GM20431 (cell line): ENCODE results near the gene ATAD3C.
"Not testable (repeated sequence)": the region's sequence is repeated elsewhere in the genome, so short reads cannot be mapped to it uniquely, and the experiment has no call there.

Source experiments
- in situ Hi-C: fragments of 300-500 bp; cut with MseI, MboI; formaldehyde crosslinking; loops from one replicate; pipeline ENCODE4 v1.15.0; 2020; ENCODE audit warnings: low sequenced_read_pairs; ENCODE audit not compliant: unreplicated experiment

The ATAD3C gene

GRCh38 chr1:1468196-1468985 is 18.9 kb downstream of the ATAD3C start:
- in situ Hi-C loops, result not testable (repeated sequence)

- in situ Hi-C loops, result no loop called here
Measured at GRCh38 chr1:1470626-1471388, 21.3 kb downstream of the ATAD3C start.

- in situ Hi-C loops, result no loop called here
Measured at GRCh38 chr1:1471389-1472052, 22.0 kb downstream of the ATAD3C start, which contains the start of gene ATAD3B. Gene ATAD3B (plus strand): TSS chr1:1471765. CDS start chr1:1471885, 120 bp downstream.

- in situ Hi-C loops, result not testable (repeated sequence)
Measured at GRCh38 chr1:1472053-1472876, 22.8 kb downstream of the ATAD3C start.

GRCh38 chr1:1476011-1476410 is 26.5 kb downstream of the ATAD3C start:
- in situ Hi-C loops, result not testable (repeated sequence)

- in situ Hi-C loops, result no loop called here
Measured at GRCh38 chr1:1477206-1477605, 27.7 kb downstream of the ATAD3C start.

GRCh38 chr1:1479547-1480487 is 30.3 kb downstream of the ATAD3C start:
- in situ Hi-C loops, result no loop called here

- in situ Hi-C loops, result not testable (repeated sequence)
Measured at GRCh38 chr1:1480488-1480867, 31.0 kb downstream of the ATAD3C start.

- in situ Hi-C loops, result not testable (repeated sequence)
Measured at GRCh38 chr1:1481811-1482210, 32.3 kb downstream of the ATAD3C start.

GRCh38 chr1:1482856-1483255 is 33.4 kb downstream of the ATAD3C start:
- in situ Hi-C loops, result no loop called here

GRCh38 chr1:1483714-1484113 is 34.2 kb downstream of the ATAD3C start:
- in situ Hi-C loops, result no loop called here

GRCh38 chr1:1484976-1485750 is 35.7 kb downstream of the ATAD3C start:
- in situ Hi-C loops, result not testable (repeated sequence)

- in situ Hi-C loops, result not testable (repeated sequence)
Measured at GRCh38 chr1:1485755-1486317, 36.3 kb downstream of the ATAD3C start.

- in situ Hi-C loops, result no loop called here
Measured at GRCh38 chr1:1487701-1488100, 38.2 kb downstream of the ATAD3C start.

GRCh38 chr1:1489231-1489630 is 39.7 kb downstream of the ATAD3C start:
- in situ Hi-C loops, result no loop called here

GRCh38 chr1:1489861-1490260 is 40.4 kb downstream of the ATAD3C start:
- in situ Hi-C loops, result no loop called here

- in situ Hi-C loops, result no loop called here
Measured at GRCh38 chr1:1490633-1491230, 41.2 kb downstream of the ATAD3C start.
